NCI-H748 (cell line): ENCODE data around the gene COL24A1.
"Not testable (repeated sequence)": the region's sequence is repeated elsewhere in the genome, so short reads cannot be mapped to it uniquely, and the experiment has no call there.

Experiments used
- DNase-seq: peaks from one replicate; lab custom pipeline; 2025; ENCODE audit not compliant: unreplicated experiment; lab: John Stamatoyannopoulos, UW

The COL24A1 gene

DNA sequence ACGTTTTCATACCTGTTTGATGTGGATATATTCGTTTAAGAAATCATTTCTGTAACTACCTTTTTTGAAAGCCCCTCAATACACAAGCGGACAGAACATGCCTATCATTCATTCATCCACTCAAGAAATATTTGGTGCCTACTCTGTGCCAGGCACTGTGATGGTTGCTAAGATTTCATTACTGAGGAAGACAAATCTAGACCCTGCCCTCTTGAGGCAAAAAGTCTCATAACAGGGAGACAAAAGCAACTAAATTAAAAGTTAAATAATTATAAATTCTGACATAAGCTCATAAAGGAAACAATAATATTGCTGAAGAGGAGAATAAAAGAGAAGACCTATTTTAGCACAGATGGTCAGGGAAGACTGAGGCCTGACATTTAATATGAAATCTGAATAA, 244.8 kb downstream of the COL24A1 start:
- no peak for DNase-seq

DNA sequence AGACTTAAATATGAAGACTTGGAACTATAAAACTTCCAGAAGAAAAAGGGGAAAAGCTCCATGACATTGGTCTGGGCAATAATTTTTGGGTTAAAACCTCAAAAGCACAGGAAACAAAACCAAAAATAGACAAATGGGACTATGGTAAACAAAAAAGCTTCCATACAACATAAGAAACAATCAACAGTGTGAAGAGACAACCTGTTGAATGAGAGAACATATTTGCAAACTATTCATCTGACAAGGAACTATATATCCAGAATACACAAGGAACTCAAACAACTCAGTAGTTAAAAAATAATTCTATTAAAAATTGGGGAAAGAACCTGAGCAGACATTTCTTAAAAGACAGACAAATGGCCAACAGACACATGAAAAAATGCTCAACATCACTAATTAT, 255.7 kb downstream of the COL24A1 start:
- DNase-seq = no peak

DNA sequence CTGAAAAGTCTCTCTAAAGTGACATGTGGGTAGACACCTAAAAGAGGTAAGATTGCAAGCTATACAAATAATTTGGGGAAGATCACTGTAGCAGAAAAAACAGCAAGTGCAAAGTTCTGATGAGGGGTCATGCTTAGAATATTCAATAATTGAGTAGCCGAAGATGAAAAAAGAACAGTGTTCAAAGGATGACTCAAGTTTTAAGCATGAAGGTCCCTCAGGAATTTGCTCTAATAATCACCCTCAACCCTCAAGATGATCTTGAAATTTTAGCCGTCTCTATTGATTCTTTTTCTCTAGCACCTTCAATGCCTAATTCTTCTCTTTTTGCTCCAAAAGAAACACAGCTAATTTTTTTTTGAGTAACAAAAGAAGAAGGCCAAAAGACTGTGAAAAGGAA, 257.7 kb downstream of the COL24A1 start:
- DNase-seq = no peak

- peak; percentile 48 for DNase-seq
Measured at GRCh38 chr1:85894651-85895050, 261.9 kb downstream of the COL24A1 start.

GRCh38 chr1:85892366-85892765, 264.2 kb downstream of the COL24A1 start:
- no peak for DNase-seq

- no peak for DNase-seq
Measured at GRCh38 chr1:85889870-85890269, 266.7 kb downstream of the COL24A1 start.

DNA sequence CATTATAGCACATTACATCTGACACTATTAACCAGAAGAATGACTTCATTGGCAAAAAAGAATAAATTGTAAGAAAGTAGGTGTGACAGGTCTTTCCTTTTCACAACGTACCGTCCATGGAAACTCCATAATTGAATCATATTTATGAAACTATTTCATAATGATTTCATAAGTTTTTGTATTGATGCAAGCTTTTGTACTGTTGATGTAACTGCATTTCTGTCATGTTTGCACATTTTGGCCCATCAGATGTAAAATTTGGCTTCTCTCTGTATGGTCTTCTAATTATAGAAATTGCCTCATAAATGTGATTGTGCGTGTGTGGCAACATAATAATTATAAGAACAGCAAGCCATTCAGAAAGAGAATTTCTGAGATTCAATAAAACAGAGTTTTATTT, 267.7 kb downstream of the COL24A1 start:
- no peak for DNase-seq

DNA sequence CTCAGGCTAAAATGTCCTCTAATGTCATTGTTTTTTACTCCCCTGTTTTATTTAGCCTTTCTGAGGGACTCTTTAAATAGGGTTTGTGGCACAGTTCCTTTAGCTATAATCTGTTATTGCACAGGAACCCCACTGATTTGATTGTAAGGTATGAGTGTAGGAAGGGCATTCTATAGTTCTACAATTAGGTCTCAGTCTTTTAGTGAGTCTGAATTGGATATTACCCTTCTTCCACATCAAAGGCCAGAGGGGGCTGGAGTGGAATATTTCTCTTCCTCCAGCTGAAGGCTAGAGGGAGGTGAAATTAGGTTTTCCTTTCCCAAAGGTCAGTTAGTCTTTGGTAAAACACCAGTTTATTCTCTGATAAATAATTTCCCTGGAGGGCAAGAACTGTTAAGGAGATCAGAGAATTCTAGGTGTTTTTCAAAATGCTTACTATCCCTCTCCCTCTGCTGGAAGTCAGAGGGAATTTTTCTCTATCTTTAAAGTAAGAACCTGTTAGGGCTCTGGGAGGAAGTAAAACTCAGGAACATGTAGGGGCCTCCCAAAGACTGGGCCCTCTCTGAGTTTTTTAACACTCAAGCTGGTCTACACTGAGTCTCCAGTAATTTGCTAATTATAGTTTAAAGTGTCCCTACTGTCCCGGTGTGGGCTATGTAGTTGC, 272.1 kb downstream of the COL24A1 start:
- DNase-seq = peak; percentile 22

GRCh38 chr1:85867189-85867588, 289.4 kb downstream of the COL24A1 start:
- no peak for DNase-seq

DNA sequence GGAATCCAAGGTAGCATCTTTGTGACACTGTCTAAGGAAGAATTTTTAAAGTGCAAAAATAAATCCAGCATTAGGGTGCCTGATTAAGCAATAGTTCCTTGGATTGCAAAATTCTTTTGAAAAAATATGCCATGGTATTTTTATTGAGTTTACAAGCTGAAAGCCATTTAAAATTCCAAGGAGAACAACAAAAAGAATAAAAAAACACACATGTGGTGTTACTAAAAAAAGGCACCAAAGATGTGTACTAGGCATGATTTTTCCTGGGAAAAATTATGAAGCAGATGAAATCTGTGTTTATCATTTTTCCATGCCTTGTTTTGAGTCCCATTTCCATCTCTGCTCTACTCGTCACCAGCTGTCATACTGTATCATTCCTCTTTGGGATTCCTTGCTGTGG, 291.4 kb downstream of the COL24A1 start:
- no peak for DNase-seq

GRCh38 chr1:85864727-85865126, 291.8 kb downstream of the COL24A1 start:
- no peak for DNase-seq

DNA sequence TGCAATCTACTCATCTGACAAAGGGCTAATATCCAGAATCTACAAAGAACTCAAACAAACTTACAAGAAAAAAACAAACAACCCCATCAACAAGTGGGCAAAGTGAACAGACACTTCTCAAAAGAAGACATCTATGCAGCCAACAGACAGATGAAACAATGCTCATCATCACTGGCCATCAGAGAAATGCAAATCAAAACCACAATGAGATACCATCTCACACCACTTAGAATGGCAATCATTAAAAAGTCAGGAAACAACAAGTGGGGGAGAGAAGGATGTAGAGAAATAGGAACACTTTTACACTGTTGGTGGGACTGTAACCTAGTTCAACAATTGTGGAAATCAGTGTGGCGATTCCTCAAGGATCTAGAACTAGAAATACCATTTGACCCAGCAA, 292.9 kb downstream of the COL24A1 start:
- not testable (repeated sequence) for DNase-seq

DNA sequence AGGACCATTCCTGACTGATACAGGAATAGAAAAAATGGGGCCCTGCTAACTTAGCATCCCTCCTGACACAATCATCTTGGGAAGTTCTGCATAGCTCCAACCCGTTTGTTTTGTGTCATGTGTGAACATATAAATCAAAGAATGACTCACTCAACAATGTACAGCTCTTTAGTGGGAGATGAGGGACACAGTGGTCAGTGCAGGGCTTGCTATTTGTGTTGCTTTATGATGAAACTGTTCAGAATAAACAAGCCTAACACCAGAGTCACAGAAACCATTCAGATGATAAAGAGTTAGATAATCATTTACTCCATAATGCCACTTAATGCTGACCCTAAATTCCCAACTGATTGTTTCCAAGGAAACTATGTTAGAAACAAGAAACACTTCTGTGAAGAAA, 294.1 kb downstream of the COL24A1 start:
- DNase-seq = no peak

DNA sequence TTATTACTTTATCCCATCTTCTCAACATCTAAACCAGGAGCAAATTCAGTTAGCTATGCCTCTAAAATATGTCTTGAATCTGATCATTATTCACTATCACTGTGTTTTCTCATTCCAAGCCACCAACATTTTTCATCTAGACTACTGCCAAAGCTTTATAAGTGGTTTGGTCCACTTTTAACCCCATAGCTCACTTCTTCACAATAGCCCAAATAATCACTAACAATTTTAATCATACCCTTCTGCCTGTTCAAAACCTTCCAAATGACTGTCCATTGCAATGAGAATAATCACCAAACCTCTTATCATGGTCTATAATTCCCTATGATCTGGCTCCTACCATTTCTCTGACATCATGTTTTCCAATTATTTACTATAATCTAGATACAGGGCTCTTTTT, 298.6 kb downstream of the COL24A1 start:
- no peak for DNase-seq

DNA sequence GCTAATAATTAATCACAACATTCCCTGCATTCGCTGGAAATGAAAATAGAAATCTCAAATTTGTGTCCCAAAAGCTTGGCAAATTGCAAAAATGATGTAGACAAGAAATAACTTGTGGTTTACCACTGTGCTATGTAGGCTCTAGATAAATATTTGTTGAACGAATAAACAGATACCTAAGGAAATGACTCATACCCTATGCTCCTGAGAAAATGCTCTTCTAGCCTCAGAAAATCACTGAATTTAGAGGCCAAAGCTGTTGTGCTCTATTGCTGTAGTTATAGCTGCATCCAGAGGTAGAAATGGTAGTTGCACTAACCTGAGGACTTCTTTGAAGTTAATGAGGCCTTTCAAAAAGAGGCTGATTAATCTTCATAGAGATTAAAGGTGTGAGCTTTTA, 306.3 kb downstream of the COL24A1 start:
- no peak for DNase-seq

GRCh38 chr1:85849660-85850059, 306.9 kb downstream of the COL24A1 start:
- no peak for DNase-seq

GRCh38 chr1:85847356-85847755, 309.2 kb downstream of the COL24A1 start:
- DNase-seq = no peak

GRCh38 chr1:85846706-85847105, 309.9 kb downstream of the COL24A1 start:
- no peak for DNase-seq

- DNase-seq = no peak
Measured at GRCh38 chr1:85839459-85839858, 317.1 kb downstream of the COL24A1 start.

- no peak for DNase-seq
Measured at GRCh38 chr1:85838238-85838637, 318.3 kb downstream of the COL24A1 start.

DNA sequence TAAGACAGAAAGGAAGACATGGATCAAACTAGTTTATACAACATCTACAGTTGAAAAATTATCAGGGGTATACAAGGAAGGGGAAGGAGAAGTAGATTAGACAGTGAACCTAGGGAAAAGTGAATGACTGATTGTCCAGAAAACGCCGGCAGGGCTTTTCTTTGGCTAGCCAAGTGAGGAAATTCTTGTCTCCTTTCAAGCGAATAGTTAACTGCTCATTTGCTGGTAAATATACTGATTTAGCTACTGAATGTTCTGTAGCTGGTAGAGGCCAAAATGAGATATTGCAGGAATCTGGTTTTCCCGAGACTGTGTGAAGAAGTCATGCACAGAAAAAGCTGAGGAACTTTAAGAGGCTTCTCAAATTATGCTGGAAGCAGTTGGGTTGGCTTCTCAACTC, 319.8 kb downstream of the COL24A1 start:
- DNase-seq = no peak

DNA sequence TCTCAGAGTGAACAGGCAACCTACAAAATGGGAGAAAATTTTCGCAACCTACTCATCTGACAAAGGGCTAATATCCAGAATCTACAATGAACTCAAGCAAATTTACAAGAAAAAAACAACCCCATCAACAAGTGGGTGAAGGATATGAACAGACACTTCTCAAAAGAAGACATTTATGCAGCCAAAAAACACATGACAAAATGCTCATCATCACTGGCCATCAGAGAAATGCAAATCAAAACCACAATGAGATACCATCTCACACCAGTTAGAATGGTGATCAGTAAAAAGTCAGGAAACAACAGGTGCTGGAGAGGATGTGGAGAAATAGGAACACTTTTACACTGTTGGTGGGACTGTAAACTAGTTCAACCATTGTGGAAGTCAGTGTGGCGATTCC, 323.4 kb downstream of the COL24A1 start:
- not testable (repeated sequence) for DNase-seq

GRCh38 chr1:85830837-85831236, 325.7 kb downstream of the COL24A1 start:
- DNase-seq = no peak
